SH-SY5Y (cell line): ENCODE data around the gene SMIM28.

ENCODE experiments used
- GATA2 ChIP-seq: IDR thresholded peaks from 2 replicates; pipeline ENCODE4 v1.6.1; 2011; ENCODE audit warnings: mild to moderate bottlenecking, low read depth, low read length
- GATA3 ChIP-seq: IDR thresholded peaks from 2 replicates; pipeline ENCODE4 v1.6.1; 2011; ENCODE audit warnings: low read depth, mild to moderate bottlenecking, low read length, moderate library complexity

Gene SMIM28

DNA sequence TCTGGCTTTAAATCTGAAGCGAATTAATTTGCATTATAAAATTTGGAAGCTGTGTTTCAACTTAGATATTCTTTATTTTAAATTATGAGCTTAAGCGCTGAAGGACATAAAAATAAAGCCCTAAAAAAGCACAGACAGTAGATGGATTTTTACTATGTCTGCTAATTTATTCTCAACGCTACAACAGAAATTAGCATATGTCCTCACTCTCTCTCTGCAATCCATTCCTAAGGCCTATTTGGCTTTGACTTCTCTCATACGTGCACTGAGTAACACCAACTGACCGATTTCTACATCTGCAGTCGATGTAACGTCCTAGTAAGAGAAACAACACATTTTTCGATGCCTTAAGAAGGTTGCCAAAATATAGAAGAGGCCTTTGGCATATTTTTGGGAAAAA, 50.0 kb downstream of the SMIM28 start:
- TF ChIP-seq GATA3 (no peak), GATA2 (no peak)

DNA sequence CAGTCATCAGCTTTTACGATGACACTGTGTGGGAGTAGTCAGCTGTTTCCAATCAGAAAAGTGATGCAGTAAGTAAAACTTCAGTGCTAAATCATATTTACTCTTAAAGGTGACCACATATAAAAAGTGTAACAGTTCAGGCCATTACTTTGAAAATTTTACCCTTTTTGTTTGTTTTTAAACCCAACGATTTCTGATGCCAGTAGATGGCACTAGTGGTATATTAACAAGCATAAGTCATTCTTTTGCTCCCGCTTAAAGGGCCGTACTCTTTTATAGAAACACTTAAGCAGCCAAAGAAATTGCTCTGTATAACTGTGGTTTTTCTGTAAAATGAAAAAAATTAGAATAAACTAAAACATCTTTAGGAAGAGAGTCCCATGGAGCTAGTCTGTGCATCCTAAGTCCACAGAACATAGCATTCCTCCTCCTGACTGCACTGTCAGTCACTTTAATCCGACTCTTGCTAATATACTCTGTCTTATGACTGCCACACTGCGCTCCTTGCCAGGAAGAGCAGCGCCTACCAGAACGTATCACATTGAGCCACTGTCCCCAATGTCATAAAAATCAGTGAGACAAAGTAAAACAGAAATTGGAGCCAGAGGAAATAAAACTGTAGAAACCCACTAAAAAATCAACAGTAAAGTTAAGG, 51.4 kb downstream of the SMIM28 start:
- TF ChIP-seq GATA2, result no peak
- TF ChIP-seq GATA3, result no peak

- TF ChIP-seq GATA3, result no peak
- no peak for TF ChIP-seq GATA2
These were observed 52.1 kb downstream of the SMIM28 start for GRCh38 chr6:138429761-138430160.

DNA sequence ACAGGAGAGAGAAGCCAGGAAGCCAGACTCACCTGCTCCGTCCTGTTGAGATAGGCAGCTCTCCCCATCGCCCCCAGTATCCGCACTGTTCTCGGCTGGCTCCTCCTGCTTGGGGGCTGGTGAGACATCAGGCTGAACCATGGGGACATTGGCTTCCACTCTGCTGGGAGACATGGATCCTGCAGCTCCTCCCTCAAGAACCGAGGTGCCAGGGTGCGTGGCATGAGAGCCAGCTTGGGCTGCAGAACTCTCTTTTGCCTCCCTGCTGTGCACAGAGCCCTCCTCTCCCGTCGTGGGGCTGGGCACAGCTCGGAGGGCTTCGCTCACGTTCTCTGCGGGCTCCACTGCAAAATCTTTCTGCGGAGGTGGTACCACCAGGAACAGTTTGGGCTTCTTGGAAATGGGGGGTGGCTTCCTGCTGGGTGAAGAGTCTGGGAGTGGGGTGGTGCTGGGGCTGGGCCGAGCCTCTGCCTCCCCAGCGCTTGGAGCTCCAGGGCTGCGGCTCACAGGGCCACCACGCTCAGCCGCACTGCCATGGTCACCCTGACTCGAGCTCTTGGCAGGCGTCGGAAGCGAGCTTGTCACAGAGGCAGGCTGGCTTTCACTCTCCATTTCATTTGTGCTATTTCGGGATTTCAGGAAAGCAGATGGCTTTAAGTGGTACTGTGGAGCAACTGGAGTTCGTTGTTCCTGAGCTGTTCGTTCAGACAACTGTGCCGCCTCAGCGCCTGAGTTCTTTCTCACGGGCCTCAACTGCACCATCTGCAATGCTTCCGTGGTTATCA, 52.8 kb downstream of the SMIM28 start:
- no peak for TF ChIP-seq GATA2

DNA sequence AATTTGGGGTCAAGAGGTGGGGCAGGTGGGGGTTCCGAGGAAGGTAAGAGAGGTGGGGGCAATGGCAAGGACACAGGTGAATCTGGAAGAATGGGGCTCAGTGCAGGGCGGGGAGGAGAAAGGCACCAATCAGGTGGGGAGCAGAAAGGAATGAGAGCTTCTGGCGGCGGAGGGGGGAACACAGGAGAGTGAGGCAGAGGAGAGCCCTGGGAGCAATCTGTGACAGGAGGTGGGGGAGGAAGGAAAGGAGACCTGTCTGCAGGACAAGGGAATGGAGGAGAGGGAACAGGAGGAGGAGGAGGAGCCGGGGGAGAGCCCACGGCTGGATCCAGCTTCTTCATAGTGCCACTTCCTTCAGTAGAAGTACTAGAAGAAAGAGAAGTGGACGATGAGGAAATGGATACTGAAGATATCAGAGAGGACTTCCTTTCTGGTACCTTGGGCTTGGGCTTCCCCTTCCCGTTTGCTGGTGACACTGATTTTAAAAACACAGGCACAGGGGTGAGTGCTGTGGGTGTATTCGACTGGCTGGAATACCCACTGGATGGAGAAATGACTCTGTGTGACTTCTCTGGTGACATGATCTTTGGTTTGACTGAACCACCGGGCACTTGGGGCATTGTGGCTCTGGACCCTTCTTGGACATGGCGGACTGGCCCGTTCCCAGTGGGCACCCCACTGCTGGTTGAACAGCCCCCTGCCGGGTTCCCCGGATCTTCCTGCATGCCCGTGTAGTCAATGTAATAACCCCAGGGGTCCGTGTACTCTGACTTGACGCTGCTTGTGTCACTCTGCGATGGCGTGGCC, 53.8 kb downstream of the SMIM28 start:
- TF ChIP-seq GATA2, result no peak
- TF ChIP-seq GATA3, result no peak

GRCh38 chr6:138432063-138432356, 54.3 kb downstream of the SMIM28 start:
- TF ChIP-seq GATA3, result no peak
- TF ChIP-seq GATA2, result no peak
